NCI-H1694 (cell line): ENCODE data around the gene TRIM37.

Experiments
- DNase-seq: peaks from one replicate; lab custom pipeline; 2025; lab: John Stamatoyannopoulos, UW

Gene TRIM37

DNA sequence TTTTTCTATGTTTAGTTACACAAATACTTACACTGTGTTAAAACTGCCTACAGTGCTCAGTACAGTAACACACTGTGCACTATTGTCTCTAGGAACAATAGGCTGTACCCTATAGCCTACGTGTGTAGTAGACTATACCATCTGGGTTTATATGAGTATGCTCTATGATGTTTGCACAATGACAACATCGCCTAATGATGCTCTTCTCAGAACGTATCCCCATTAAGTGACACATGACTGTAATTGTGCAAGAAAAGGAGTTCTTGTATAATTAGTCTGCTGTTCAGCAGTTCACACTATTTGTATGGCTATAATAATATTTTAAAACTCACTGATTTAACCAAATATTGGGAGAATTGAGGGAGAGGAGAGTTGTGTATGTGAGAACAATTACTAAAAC is 173.7 kb downstream of the TRIM37 start:
- DNase-seq, result no peak
